Measurements from ENCODE around the gene KCTD18. TPM values are rescaled to one million over a fixed set of nuclear protein-coding genes. Genes with fewer than 3 reads are reported as not detected.

Gene KCTD18
- total and polyA plus RNA-seq, 8 donors, result 1.2 to 22.9 (median 14.8) TPM

DNA sequence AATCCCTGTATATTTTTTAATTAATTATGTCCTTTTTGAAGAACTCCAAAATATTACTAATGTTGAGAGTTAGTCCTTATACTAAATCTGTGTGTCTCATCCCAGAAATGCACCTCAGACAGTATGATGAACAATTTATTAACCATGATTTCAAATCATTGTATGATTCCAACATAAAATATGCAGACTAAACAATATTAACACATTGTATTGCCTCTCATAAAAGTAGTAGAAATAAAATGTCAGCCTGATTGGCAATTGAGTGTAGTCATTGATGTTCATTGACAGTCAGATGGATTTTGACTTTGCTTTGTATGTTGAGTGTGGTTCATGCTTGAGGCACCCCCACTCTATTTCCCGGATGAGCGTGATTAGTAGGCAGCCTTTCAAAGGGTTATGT, 57.5 kb downstream of the KCTD18 start:
- peaks cover 0 to 6% (median 0%) of the 10 kb centered on the region in 4 donors for H3K4me1 ChIP-seq
- 91 to 100% (median 97%) methylated on average over 2 of the region's 2 CpGs for WGBS, 5 donors
- peaks cover 0 to 28% (median 15%) of the 10 kb centered on the region in 4 donors for H3K36me3 ChIP-seq
- H3K4me3 ChIP-seq, result no peak overlapping the region
- no peak overlapping the region for H3K27ac ChIP-seq
- no peaks in the 10 kb centered on the region for H3K9me3 ChIP-seq
- intact Hi-C loops (cut with DNase I; ENCODE audit: low total_unique reads), result no loop called here
- no peak for DNase-seq
- TF ChIP-seq EP300 (IDR thresholded peaks at IDR 0.05) (no peak), POLR2A (IDR thresholded peaks at IDR 0.05) (no peak), POLR2AphosphoS5 (IDR thresholded peaks at IDR 0.05) (no peak)
- TF ChIP-seq, protein P1, sequence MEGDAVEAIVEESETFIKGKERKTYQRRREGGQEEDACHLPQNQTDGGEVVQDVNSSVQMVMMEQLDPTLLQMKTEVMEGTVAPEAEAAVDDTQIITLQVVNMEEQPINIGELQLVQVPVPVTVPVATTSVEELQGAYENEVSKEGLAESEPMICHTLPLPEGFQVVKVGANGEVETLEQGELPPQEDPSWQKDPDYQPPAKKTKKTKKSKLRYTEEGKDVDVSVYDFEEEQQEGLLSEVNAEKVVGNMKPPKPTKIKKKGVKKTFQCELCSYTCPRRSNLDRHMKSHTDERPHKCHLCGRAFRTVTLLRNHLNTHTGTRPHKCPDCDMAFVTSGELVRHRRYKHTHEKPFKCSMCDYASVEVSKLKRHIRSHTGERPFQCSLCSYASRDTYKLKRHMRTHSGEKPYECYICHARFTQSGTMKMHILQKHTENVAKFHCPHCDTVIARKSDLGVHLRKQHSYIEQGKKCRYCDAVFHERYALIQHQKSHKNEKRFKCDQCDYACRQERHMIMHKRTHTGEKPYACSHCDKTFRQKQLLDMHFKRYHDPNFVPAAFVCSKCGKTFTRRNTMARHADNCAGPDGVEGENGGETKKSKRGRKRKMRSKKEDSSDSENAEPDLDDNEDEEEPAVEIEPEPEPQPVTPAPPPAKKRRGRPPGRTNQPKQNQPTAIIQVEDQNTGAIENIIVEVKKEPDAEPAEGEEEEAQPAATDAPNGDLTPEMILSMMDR (IDR thresholded peaks at IDR 0.05), result no peak
- no peaks in the 10 kb centered on the region for H3K27me3 ChIP-seq

DNA sequence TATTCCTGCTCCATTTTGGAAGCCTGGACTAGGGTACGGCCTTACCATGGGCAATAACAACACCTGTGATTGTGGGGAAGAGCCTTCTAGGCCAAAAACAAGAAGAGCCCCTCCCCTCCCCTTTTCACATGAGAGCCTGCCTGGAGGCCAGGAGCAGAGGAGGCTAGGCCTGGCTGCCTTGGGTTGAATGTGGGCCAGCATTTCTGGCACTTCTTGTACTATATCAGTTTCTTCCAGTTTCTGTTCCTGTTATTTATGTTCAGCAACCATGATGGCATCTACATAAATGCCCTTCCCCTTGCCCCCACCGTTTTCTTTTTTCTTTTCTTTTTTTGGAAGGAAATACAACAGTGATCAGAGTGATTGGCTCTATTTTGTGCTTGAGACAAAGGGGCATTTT, 58.4 kb downstream of the KCTD18 start:
- Histone ChIP-seq H3K9me3 (no peaks in the 10 kb centered on the region), H3K36me3 (peaks cover 3 to 30% (median 16%) of the 10 kb centered on the region in 4 donors), H3K4me3 (no peak overlapping the region), H3K27me3 (no peaks in the 10 kb centered on the region), H3K27ac (no peak overlapping the region), H3K4me1 (peaks cover 0 to 6% (median 0%) of the 10 kb centered on the region in 4 donors)
- WGBS, 5 donors, result 79 to 91% (median 89%) methylated on average over 2 of the region's 2 CpGs
- no peak for DNase-seq
- TF ChIP-seq EP300 (IDR thresholded peaks at IDR 0.05) (no peak), POLR2AphosphoS5 (IDR thresholded peaks at IDR 0.05) (no peak)
- intact Hi-C loops (cut with DNase I; ENCODE audit: low total_unique reads), result no loop called here

DNA sequence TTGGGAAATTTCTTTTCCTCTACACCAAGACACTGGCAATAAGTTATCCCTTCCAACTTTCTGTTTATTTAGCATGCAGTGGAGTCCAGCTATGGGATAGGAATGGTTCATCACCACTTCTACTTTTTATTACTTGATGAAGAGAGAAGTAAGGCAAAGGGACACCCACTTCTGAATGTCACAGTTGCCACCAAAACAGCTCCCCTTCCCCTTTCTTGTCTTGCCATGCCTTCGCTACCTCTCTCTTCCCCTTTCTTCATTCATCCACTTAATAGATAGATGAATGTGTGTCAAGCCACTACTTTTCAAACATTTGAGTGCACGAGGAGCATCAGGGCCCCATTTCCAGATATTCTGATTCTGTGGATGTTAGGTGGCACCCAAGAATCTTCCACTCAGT, 59.6 kb downstream of the KCTD18 start:
- TF ChIP-seq, protein P1 (IDR thresholded peaks at IDR 0.05), result no peak
- TF ChIP-seq POLR2A (IDR thresholded peaks at IDR 0.05), result no peak
- TF ChIP-seq POLR2AphosphoS5 (IDR thresholded peaks at IDR 0.05), result no peak
- no peak for TF ChIP-seq EP300 (IDR thresholded peaks at IDR 0.05)
- WGBS, 5 donors, result 78 to 98% (median 86%) methylated on average over 2 of the region's 2 CpGs
- Histone ChIP-seq H3K27me3 (no peaks in the 10 kb centered on the region), H3K4me3 (no peak overlapping the region), H3K4me1 (peaks cover 0 to 2% (median 0%) of the 10 kb centered on the region in 4 donors), H3K27ac (no peak overlapping the region), H3K9me3 (no peaks in the 10 kb centered on the region), H3K36me3 (peaks cover 3 to 38% (median 20%) of the 10 kb centered on the region in 4 donors)
- no peak for DNase-seq
- intact Hi-C loops (cut with DNase I; ENCODE audit: low total_unique reads), result no loop called here

- 80 to 91% (median 88%) methylated on average over 4 of the region's 4 CpGs for WGBS, 5 donors
- intact Hi-C loops (cut with DNase I; ENCODE audit: low total_unique reads), result no loop called here
These were observed 60.7 kb downstream of the KCTD18 start for GRCh38 chr2:200449149-200449548.

GRCh38 chr2:200448455-200448854, 61.4 kb downstream of the KCTD18 start:
- no peak overlapping the region for H3K4me3 ChIP-seq
- H3K9me3 ChIP-seq, result no peaks in the 10 kb centered on the region
- no peaks in the 10 kb centered on the region for H3K4me1 ChIP-seq
- H3K27me3 ChIP-seq, result no peaks in the 10 kb centered on the region
- intact Hi-C loops (cut with DNase I; ENCODE audit: low total_unique reads), result no loop called here
- no peak for DNase-seq
- H3K27ac ChIP-seq, result no peak overlapping the region
- TF ChIP-seq, protein P1 (IDR thresholded peaks at IDR 0.05), result no peak
- peaks cover 3 to 36% (median 18%) of the 10 kb centered on the region in 4 donors for H3K36me3 ChIP-seq

More at GRCh38 chr2:200449149-200449548, 60.7 kb downstream of the KCTD18 start:
- Histone ChIP-seq H3K27ac (no peak overlapping the region), H3K27me3 (no peaks in the 10 kb centered on the region), H3K4me1 (no peaks in the 10 kb centered on the region), H3K9me3 (no peaks in the 10 kb centered on the region), H3K4me3 (no peak overlapping the region), H3K36me3 (peaks cover 3 to 37% (median 17%) of the 10 kb centered on the region in 4 donors)
- DNase-seq, result no peak
- no peak for TF ChIP-seq POLR2AphosphoS5 (IDR thresholded peaks at IDR 0.05)
- TF ChIP-seq, protein P1 (IDR thresholded peaks at IDR 0.05), result no peak
- TF ChIP-seq EP300 (IDR thresholded peaks at IDR 0.05), result no peak
- TF ChIP-seq POLR2A (IDR thresholded peaks at IDR 0.05), result no peak

Measured in stomach (tissue), 9 donors.